ENCODE data around the gene SMNDC1.

Gene SMNDC1

GRCh38 chr10:110310741-110311140, 6.0 kb upstream of the SMNDC1 start:
- Histone ChIP-seq H3K9me3 (ENCODE audit: severe bottlenecking) (no peaks in the 10 kb centered on the region), H3K27me3 (ENCODE audit: insufficient read depth, poor library complexity, severe bottlenecking) (no peaks in the 10 kb centered on the region), H3K27ac (ENCODE audit: poor library complexity, severe bottlenecking) (no peak overlapping the region), H3K4me1 (ENCODE audit: insufficient read depth, poor library complexity, severe bottlenecking) (peaks cover 12% of the 10 kb centered on the region), H3K4me3 (ENCODE audit: severe bottlenecking) (no peak overlapping the region), H3K36me3 (ENCODE audit: low read depth) (no peaks in the 10 kb centered on the region)
- TF ChIP-seq CTCF (IDR thresholded peaks at IDR 0.05; ENCODE audit: poor library complexity, severe bottlenecking): no peak
- no peak for DNase-seq (ENCODE audit: low spot score)
- ATAC-seq (ENCODE audit: low read depth): no peak

DNA sequence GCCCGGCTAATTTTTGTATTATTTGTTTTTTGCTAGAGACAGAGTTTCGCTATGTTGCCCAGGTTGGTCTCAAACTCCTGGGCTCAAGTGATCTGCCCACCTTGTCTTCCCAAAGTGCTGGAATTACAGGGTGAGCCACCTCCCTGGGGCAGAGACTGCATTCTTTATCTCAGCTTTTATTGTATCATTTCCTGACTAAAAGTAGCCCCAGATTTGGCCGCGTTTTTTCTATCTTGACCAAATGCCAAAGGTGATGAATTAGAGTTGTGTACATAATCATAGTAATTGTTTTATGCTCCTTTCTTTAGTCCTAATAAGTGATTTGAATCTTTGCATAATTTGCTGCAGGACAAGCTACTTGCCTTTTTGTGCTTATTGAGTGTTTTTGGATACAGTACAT, 3.1 kb upstream of the SMNDC1 start:
- no peak for DNase-seq (ENCODE audit: low spot score)
- ATAC-seq (ENCODE audit: low read depth): no peak

GRCh38 chr10:110306452-110306768, 1.7 kb upstream of the SMNDC1 start:
- H3K4me3 ChIP-seq (ENCODE audit: severe bottlenecking): no peak overlapping the region
- peak overlapping the region; percentile 87 for H3K27ac ChIP-seq (ENCODE audit: poor library complexity, severe bottlenecking)
- peaks cover 19% of the 10 kb centered on the region for H3K4me1 ChIP-seq (ENCODE audit: insufficient read depth, poor library complexity, severe bottlenecking)

More for the DNA sequence above, 3.1 kb upstream of the SMNDC1 start:
- no peaks in the 10 kb centered on the region for H3K9me3 ChIP-seq (ENCODE audit: severe bottlenecking)
- peaks cover 10% of the 10 kb centered on the region for H3K36me3 ChIP-seq (ENCODE audit: low read depth)
- H3K4me1 ChIP-seq (ENCODE audit: insufficient read depth, poor library complexity, severe bottlenecking): peaks cover 12% of the 10 kb centered on the region
- no peak overlapping the region for H3K4me3 ChIP-seq (ENCODE audit: severe bottlenecking)
- peak overlapping the region; percentile 31 for H3K27ac ChIP-seq (ENCODE audit: poor library complexity, severe bottlenecking)
- H3K27me3 ChIP-seq (ENCODE audit: insufficient read depth, poor library complexity, severe bottlenecking): no peaks in the 10 kb centered on the region
- no peak for TF ChIP-seq CTCF (IDR thresholded peaks at IDR 0.05; ENCODE audit: poor library complexity, severe bottlenecking)

GRCh38 chr10:110305767-110306451, 1.2 kb upstream of the SMNDC1 start:
- peaks cover 29% of the 10 kb centered on the region for H3K36me3 ChIP-seq (ENCODE audit: low read depth)
- TF ChIP-seq CTCF (IDR thresholded peaks at IDR 0.05; ENCODE audit: poor library complexity, severe bottlenecking): peak; percentile 93
- H3K27me3 ChIP-seq (ENCODE audit: insufficient read depth, poor library complexity, severe bottlenecking): no peaks in the 10 kb centered on the region
- DNase-seq (ENCODE audit: low spot score) (no peak), ATAC-seq (ENCODE audit: low read depth) (peak; percentile 69)
- H3K27ac ChIP-seq (ENCODE audit: poor library complexity, severe bottlenecking): peak overlapping the region; percentile 87
- peaks cover 18% of the 10 kb centered on the region for H3K4me1 ChIP-seq (ENCODE audit: insufficient read depth, poor library complexity, severe bottlenecking)
- no peaks in the 10 kb centered on the region for H3K9me3 ChIP-seq (ENCODE audit: severe bottlenecking)
- H3K4me3 ChIP-seq (ENCODE audit: severe bottlenecking): no peak overlapping the region

More at GRCh38 chr10:110306452-110306768, 1.7 kb upstream of the SMNDC1 start:
- no peaks in the 10 kb centered on the region for H3K9me3 ChIP-seq (ENCODE audit: severe bottlenecking)
- peak; percentile 69 for TF ChIP-seq CTCF (IDR thresholded peaks at IDR 0.05; ENCODE audit: poor library complexity, severe bottlenecking)
- peaks cover 24% of the 10 kb centered on the region for H3K36me3 ChIP-seq (ENCODE audit: low read depth)
- DNase-seq (ENCODE audit: low spot score): no peak
- ATAC-seq (ENCODE audit: low read depth): no peak
- no peaks in the 10 kb centered on the region for H3K27me3 ChIP-seq (ENCODE audit: insufficient read depth, poor library complexity, severe bottlenecking)

DNA sequence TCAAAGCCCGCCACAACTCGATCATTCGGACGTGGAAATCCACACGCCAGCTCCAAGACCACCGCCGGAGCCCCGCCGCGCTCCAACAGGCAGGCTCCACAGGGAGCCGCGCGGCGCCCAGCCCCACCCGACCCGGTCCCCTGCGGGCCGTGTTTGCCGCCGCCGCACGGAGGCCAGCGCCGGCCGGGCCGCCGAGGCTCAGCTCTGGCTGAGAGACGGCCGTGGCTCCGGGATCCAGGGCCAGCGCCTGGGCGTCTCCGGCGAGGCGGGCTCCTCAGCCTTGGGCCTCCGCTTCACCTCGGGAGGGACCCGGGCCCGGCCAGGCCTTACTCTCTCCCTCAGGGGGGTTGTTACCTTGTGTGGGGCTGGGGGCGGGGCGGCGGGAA, 333 bp downstream of the SMNDC1 start:
- Histone ChIP-seq H3K36me3 (ENCODE audit: low read depth) (peaks cover 45% of the 10 kb centered on the region), H3K4me3 (ENCODE audit: severe bottlenecking) (peak overlapping the region; percentile 75), H3K4me1 (ENCODE audit: insufficient read depth, poor library complexity, severe bottlenecking) (peaks cover 18% of the 10 kb centered on the region), H3K27ac (ENCODE audit: poor library complexity, severe bottlenecking) (peak overlapping the region; percentile 87), H3K27me3 (ENCODE audit: insufficient read depth, poor library complexity, severe bottlenecking) (no peaks in the 10 kb centered on the region), H3K9me3 (ENCODE audit: severe bottlenecking) (no peaks in the 10 kb centered on the region)
- no peak for DNase-seq (ENCODE audit: low spot score)
- ATAC-seq (ENCODE audit: low read depth): peak; percentile 65
- TF ChIP-seq CTCF (IDR thresholded peaks at IDR 0.05; ENCODE audit: poor library complexity, severe bottlenecking): no peak

Data from RWPE2 (cell line).